ENCODE measurements around the gene DCDC1.
A peak's percentile ranks its signal among the peaks of the same experiment; 100 is the strongest.

DCDC1 gene

GRCh38 chr11:30917859-30918478 lies 451.6 kb downstream of the DCDC1 start:
- H3K4me3 ChIP-seq (replicated peaks; ENCODE audit: low read depth, low read length): no peak overlapping the region
- TF ChIP-seq CTCF (IDR thresholded peaks at IDR 0.05; ENCODE audit: low read depth, low read length, missing control alignments): peak; percentile 37
- DNase-seq (ENCODE audit: extremely low read depth, low read depth): peak; percentile 17

- no peak for TF ChIP-seq CTCF (IDR thresholded peaks at IDR 0.05; ENCODE audit: low read depth, low read length, missing control alignments)
- no peak for DNase-seq (ENCODE audit: extremely low read depth, low read depth)
- no peak overlapping the region for H3K4me3 ChIP-seq (replicated peaks; ENCODE audit: low read depth, low read length)
Measured at GRCh38 chr11:30917266-30917665, 452.3 kb downstream of the DCDC1 start.

GRCh38 chr11:30916764-30917163 lies 452.8 kb downstream of the DCDC1 start:
- H3K4me3 ChIP-seq (replicated peaks; ENCODE audit: low read depth, low read length): no peak overlapping the region
- no peak for DNase-seq (ENCODE audit: extremely low read depth, low read depth)
- no peak for TF ChIP-seq CTCF (IDR thresholded peaks at IDR 0.05; ENCODE audit: low read depth, low read length, missing control alignments)

- no peak for DNase-seq (ENCODE audit: extremely low read depth, low read depth)
Measured at GRCh38 chr11:30914143-30914762, 455.3 kb downstream of the DCDC1 start.

GRCh38 chr11:30911247-30911646 lies 458.3 kb downstream of the DCDC1 start:
- DNase-seq (ENCODE audit: extremely low read depth, low read depth): no peak
- H3K4me3 ChIP-seq (replicated peaks; ENCODE audit: low read depth, low read length): no peak overlapping the region
- TF ChIP-seq CTCF (IDR thresholded peaks at IDR 0.05; ENCODE audit: low read depth, low read length, missing control alignments): no peak

More at GRCh38 chr11:30914143-30914762, 455.3 kb downstream of the DCDC1 start:
- no peak overlapping the region for H3K4me3 ChIP-seq (replicated peaks; ENCODE audit: low read depth, low read length)
- peak; percentile 37 for TF ChIP-seq CTCF (IDR thresholded peaks at IDR 0.05; ENCODE audit: low read depth, low read length, missing control alignments)

GRCh38 chr11:30908857-30909256 lies 460.7 kb downstream of the DCDC1 start:
- no peak overlapping the region for H3K4me3 ChIP-seq (replicated peaks; ENCODE audit: low read depth, low read length)
- no peak for TF ChIP-seq CTCF (IDR thresholded peaks at IDR 0.05; ENCODE audit: low read depth, low read length, missing control alignments)
- no peak for DNase-seq (ENCODE audit: extremely low read depth, low read depth)
